ENCODE results near the gene CNTNAP2.

DNA sequence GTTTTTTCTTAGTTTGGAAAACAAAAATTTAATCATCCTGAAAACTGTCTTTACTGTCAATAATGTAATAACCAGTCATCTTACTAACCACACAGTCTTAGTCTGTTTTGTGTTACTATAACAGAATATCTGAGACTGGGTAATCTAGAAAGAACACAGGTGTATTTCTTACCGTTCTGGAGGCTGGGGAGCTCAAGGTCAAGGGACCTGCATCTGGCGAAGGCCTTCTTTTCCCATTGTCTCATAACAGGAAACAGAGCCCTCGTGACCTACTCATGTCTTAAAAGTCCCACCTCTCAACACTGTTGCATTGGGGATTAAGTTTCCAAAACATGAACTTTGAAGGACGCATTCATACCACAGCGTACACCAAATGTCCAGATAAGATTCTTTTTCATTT lies 932.3 kb downstream of the CNTNAP2 start:
- TF ChIP-seq, protein P1, sequence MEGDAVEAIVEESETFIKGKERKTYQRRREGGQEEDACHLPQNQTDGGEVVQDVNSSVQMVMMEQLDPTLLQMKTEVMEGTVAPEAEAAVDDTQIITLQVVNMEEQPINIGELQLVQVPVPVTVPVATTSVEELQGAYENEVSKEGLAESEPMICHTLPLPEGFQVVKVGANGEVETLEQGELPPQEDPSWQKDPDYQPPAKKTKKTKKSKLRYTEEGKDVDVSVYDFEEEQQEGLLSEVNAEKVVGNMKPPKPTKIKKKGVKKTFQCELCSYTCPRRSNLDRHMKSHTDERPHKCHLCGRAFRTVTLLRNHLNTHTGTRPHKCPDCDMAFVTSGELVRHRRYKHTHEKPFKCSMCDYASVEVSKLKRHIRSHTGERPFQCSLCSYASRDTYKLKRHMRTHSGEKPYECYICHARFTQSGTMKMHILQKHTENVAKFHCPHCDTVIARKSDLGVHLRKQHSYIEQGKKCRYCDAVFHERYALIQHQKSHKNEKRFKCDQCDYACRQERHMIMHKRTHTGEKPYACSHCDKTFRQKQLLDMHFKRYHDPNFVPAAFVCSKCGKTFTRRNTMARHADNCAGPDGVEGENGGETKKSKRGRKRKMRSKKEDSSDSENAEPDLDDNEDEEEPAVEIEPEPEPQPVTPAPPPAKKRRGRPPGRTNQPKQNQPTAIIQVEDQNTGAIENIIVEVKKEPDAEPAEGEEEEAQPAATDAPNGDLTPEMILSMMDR (conservative IDR thresholded peaks at IDR 0.05 in 1 of 2, IDR thresholded peaks at IDR 0.05 in 1 of 2; ENCODE audit: low read depth in 1 of 2, low read length in 2 of 2), result no peak
- TF ChIP-seq EZH2 (IDR thresholded peaks at IDR 0.05; ENCODE audit: low read length, missing control alignments), result no peak

Data from fibroblast of lung (primary cell).